ENCODE measurements around the gene PEX12. TPM values are rescaled to one million over a fixed set of nuclear protein-coding genes. Genes with fewer than 3 reads are reported as not detected.
A peak's percentile ranks its signal among the peaks of the same experiment; 100 is the strongest.
"Not testable (repeated sequence)": the region's sequence is repeated elsewhere in the genome, so short reads cannot be mapped to it uniquely, and the experiment has no call there.

PEX12 gene
- total and polyA plus RNA-seq, 11 donors, result 2.6 to 10.8 (median 7.9) TPM

- Histone ChIP-seq H3K27ac (peak within 1 kb of the TSS in 11 of 12 donors; percentile 30 to 93 (median 62)), H3K36me3 (no peaks in the 10 kb centered on the region), H3K4me1 (peaks cover 0 to 58% (median 32%) of the 10 kb centered on the region in 12 donors), H3K9me3 (no peaks in the 10 kb centered on the region), H3K4me3 (peak within 1 kb of the TSS in 6 of 12 donors; percentile 8 to 59 (median 17)), H3K27me3 (no peaks in the 10 kb centered on the region)
- WGBS, 4 donors, result 38 to 61% (median 55%) methylated on average over 2 of the region's 2 CpGs
- DNase-seq (peak in 1 of 5 donors; percentile 11), ATAC-seq (peak in 2 of 4 donors; percentile 41 to 64)
- TF ChIP-seq POLR2A (IDR thresholded peaks at IDR 0.05) (no peak), CTCF (IDR thresholded peaks at IDR 0.05) (no peak)
- intact Hi-C loops (cut with DNase I), result loop anchor here in 8 of 10 donors (2.0 to 10.0 kb wide), 13 partner anchors 85 to 1115 kb away; partner anchors contain the start of genes SLFN12 (in 4 of the 8), SLFN5 (in 3 of the 8), NLE1 (in 2 of the 8) and UNC45B (in 2 of the 8)
These were observed 40.7 kb downstream of the PEX12 start, which contains the start of gene SLFN12L for GRCh38 chr17:35537601-35538141. SLFN12L (minus strand) TSS chr17:35537678; CDS start chr17:35522364, 15,314 bp downstream.

GRCh38 chr17:35536664-35537171 lies 41.7 kb downstream of the PEX12 start:
- H3K36me3 ChIP-seq, result no peaks in the 10 kb centered on the region
- no peaks in the 10 kb centered on the region for H3K27me3 ChIP-seq
- intact Hi-C loops (cut with DNase I), result loop anchor here in 7 of 10 donors (5.0 to 10.0 kb wide), 10 partner anchors 84 to 1114 kb away; partner anchors contain the start of genes SLFN12 (in 4 of the 7), SLFN5 (in 3 of the 7), NLE1 (in 2 of the 7) and UNC45B (in 2 of the 7)
- peaks cover 0 to 56% (median 32%) of the 10 kb centered on the region in 12 donors for H3K4me1 ChIP-seq
- TF ChIP-seq POLR2A (IDR thresholded peaks at IDR 0.05), result no peak
- no peak for TF ChIP-seq CTCF (IDR thresholded peaks at IDR 0.05)
- peak overlapping the region in 9 of 12 donors; percentile 43 to 93 (median 62) for H3K27ac ChIP-seq
- ATAC-seq, result peak in 1 of 4 donors; percentile 43
- peak overlapping the region in 5 of 12 donors; percentile 8 to 59 (median 18) for H3K4me3 ChIP-seq
- H3K9me3 ChIP-seq, result no peaks in the 10 kb centered on the region
- DNase-seq, result no peak
- WGBS, 4 donors, result 78 to 81% (median 79%) methylated on average over 13 of the region's 13 CpGs

- intact Hi-C loops (cut with DNase I), result loop anchor here in 8 of 10 donors (2.0 to 10.0 kb wide), 11 partner anchors 83 to 1113 kb away; partner anchors contain the start of genes SLFN12 (in 4 of the 8), SLFN5 (in 3 of the 8), NLE1 (in 2 of the 8) and UNC45B (in 2 of the 8)
- not testable (repeated sequence) for H3K36me3 ChIP-seq, DNase-seq, H3K9me3 ChIP-seq, H3K27me3 ChIP-seq, ATAC-seq
- H3K4me1 ChIP-seq, result peaks cover 0 to 48% (median 31%) of the 10 kb centered on the region in 12 donors
- WGBS, 4 donors, result 91 to 97% (median 93%) methylated on average over 9 of the region's 9 CpGs
- peak overlapping the region in 1 of 12 donors; percentile 93 for H3K27ac ChIP-seq
- H3K4me3 ChIP-seq, result peak overlapping the region in 2 of 12 donors; percentile 32 to 59
These were observed 43.0 kb downstream of the PEX12 start for GRCh38 chr17:35535406-35535805.

GRCh38 chr17:35534576-35535093 lies 43.7 kb downstream of the PEX12 start:
- no peak for DNase-seq
- TF ChIP-seq POLR2A (IDR thresholded peaks at IDR 0.05) (no peak), CTCF (IDR thresholded peaks at IDR 0.05) (no peak)
- intact Hi-C loops (cut with DNase I), result loop anchor here in 9 of 10 donors (1.0 to 10.0 kb wide), 12 partner anchors 82 to 1112 kb away; partner anchors contain the start of genes SLFN12 (in 4 of the 9), SLFN5 (in 3 of the 9), NLE1 (in 2 of the 9) and UNC45B (in 2 of the 9)
- H3K4me3 ChIP-seq, result peak overlapping the region in 2 of 12 donors; percentile 3 to 59
- H3K4me1 ChIP-seq, result peaks cover 0 to 40% (median 25%) of the 10 kb centered on the region in 12 donors
- no peaks in the 10 kb centered on the region for H3K9me3 ChIP-seq
- WGBS, 4 donors, result 84 to 94% (median 89%) methylated on average over 3 of the region's 3 CpGs
- no peaks in the 10 kb centered on the region for H3K36me3 ChIP-seq
- ATAC-seq, result no peak
- peak overlapping the region in 1 of 12 donors; percentile 93 for H3K27ac ChIP-seq
- no peaks in the 10 kb centered on the region for H3K27me3 ChIP-seq
